A549 (cell line): Measurements from ENCODE around the gene ARIH2. TPM values are rescaled to one million over a fixed set of nuclear protein-coding genes. Genes with fewer than 3 reads are reported as not detected.

ENCODE experiments used
- ATAC-seq, 2 experiments: fragments of 200-7000 bp in 1 of 2; fragments of >200 bp in 1 of 2; cut with Nextera tagmentation in 1 of 2; cut with Tn5 transposase in 1 of 2; 3 replicates each; pipeline versions ENCODE4 v1.8.0 to v1.9.1; 2018 to 2020; ENCODE audit warnings: mild to moderate bottlenecking in 1 of 2, moderate library complexity in 1 of 2
- CTCF ChIA-PET: fragments of 300-600 bp; sonication (Branson Sonifier 250); formaldehyde crosslinking; extraction: SDS; loops from one replicate; lab custom pipeline; 2021; ENCODE audit warnings: antibody characterized with exemption, inconsistent platforms; lab: Yijun Ruan, JAX
- POLR2A ChIA-PET: fragments of 350-600 bp; formaldehyde crosslinking; extraction: SDS; loops from one replicate; lab custom pipeline; 2021; ENCODE audit warnings: antibody characterized with exemption, inconsistent platforms; lab: Yijun Ruan, JAX
- DNase-seq, 2 experiments: peaks; one replicate each; pipeline versions ENCODE4 v3.0.0 to v3.0.0-alpha.2; 2011 to 2016; ENCODE audit warnings: low read depth in 1 of 2, low spot score in 1 of 2
- FAIRE-seq: peaks from 2 replicates; lab custom pipeline; 2011; peaks lifted over from hg19 to GRCh38; lab: Jason Lieb, UNC
- H3K27ac ChIP-seq, 2 experiments: fragments of >200 bp; sonication (Bioruptor Twin); formaldehyde crosslinking; 3 replicates each; pipeline ENCODE4 v1.5.1; 2016 to 2017
- H3K4me1 ChIP-seq: fragments of >200 bp; sonication (Bioruptor Twin); formaldehyde crosslinking; 3 replicates; pipeline ENCODE4 v1.6.1; 2016
- H3K4me2 ChIP-seq: fragments of >200 bp; sonication (Bioruptor Twin); formaldehyde crosslinking; 3 replicates; pipeline ENCODE4 v1.6.1; 2016
- H3K4me3 ChIP-seq: fragments of >200 bp; sonication (Bioruptor Twin); formaldehyde crosslinking; 3 replicates; pipeline ENCODE4 v1.5.1; 2016
- H3K9me3 ChIP-seq: fragments of >200 bp; sonication (Bioruptor Twin); formaldehyde crosslinking; 3 replicates; pipeline ENCODE4 v1.6.1; 2016
- BHLHE40 ChIP-seq: IDR thresholded peaks from 2 replicates; pipeline ENCODE4 v1.6.1; 2012; ENCODE audit warnings: low read depth, low read length, inconsistent platforms
- CBX2 ChIP-seq: fragments of 200-600 bp; sonication (generic); IDR thresholded peaks from 2 replicates; pipeline ENCODE4 v1.6.1; 2016; ENCODE audit warnings: low read depth, mild to moderate bottlenecking, borderline replicate concordance
- CBX8 ChIP-seq: fragments of 200-600 bp; sonication (generic); IDR thresholded peaks from 2 replicates; pipeline ENCODE4 v1.6.1; 2016
- CEBPB ChIP-seq, 2 experiments: fragments of >200 bp in 1 of 2; sonication (Bioruptor Twin) in 1 of 2; formaldehyde crosslinking in 1 of 2; IDR thresholded peaks; 2 replicates each; pipeline ENCODE4 v1.6.1; 2012 to 2016
- CTCF ChIP-seq: fragments of >200 bp; sonication (Bioruptor Twin); formaldehyde crosslinking; IDR thresholded peaks from 3 replicates; pipeline ENCODE4 v1.5.1; 2016
- EHMT2 ChIP-seq: fragments of 200-600 bp; sonication (generic); IDR thresholded peaks from 2 replicates; pipeline ENCODE4 v1.6.1; 2016; ENCODE audit warnings: antibody characterized with exemption, low read depth, mild to moderate bottlenecking, moderate library complexity
- ELK1 ChIP-seq: fragments of 150-350 bp; IDR thresholded peaks from 2 replicates; pipeline ENCODE4 v1.6.1; 2014; ENCODE audit warnings: low read depth, mild to moderate bottlenecking, low read length
- EP300 ChIP-seq, 2 experiments: fragments of >200 bp; sonication (Bioruptor Twin); formaldehyde crosslinking; IDR thresholded peaks; 2 replicates in 1 of 2; 3 replicates in 1 of 2; pipeline ENCODE4 v1.6.1; 2016 to 2017
- FOSL2 ChIP-seq, 2 experiments: fragments of 450-650 bp in 1 of 2; fragments of >200 bp in 1 of 2; sonication (Bioruptor Twin) in 1 of 2; formaldehyde crosslinking; IDR thresholded peaks; 2 replicates each; pipeline versions ENCODE4 v1.5.0 to v1.6.1; 2016 to 2020; ENCODE audit warnings: mild to moderate bottlenecking in 1 of 2, moderate library complexity in 1 of 2
- HOXA7 ChIP-seq: fragments of 250-450 bp; sonication (Bioruptor Pico); IDR thresholded peaks from 2 replicates; pipeline ENCODE4 v1.5.0; 2020; ENCODE audit warnings: mild to moderate bottlenecking, moderate library complexity
- HOXB13 ChIP-seq: fragments of 250-450 bp; sonication (Bioruptor Pico); IDR thresholded peaks from 2 replicates; pipeline ENCODE4 v1.5.0; 2020; ENCODE audit warnings: low read depth, mild to moderate bottlenecking, moderate library complexity
- KDM1A ChIP-seq: fragments of 200-600 bp; sonication (generic); IDR thresholded peaks from 2 replicates; pipeline ENCODE4 v1.6.1; 2016; ENCODE audit warnings: low read depth, mild to moderate bottlenecking
- KDM5A ChIP-seq: fragments of 200-600 bp; sonication (generic); IDR thresholded peaks from 2 replicates; pipeline ENCODE4 v1.6.1; 2016; ENCODE audit warnings: antibody characterized with exemption, mild to moderate bottlenecking
- MAZ ChIP-seq: fragments of 150-350 bp; IDR thresholded peaks from 2 replicates; pipeline ENCODE4 v1.6.1; 2014; ENCODE audit warnings: antibody characterized with exemption, low read depth, low read length, borderline replicate concordance
- MYC ChIP-seq: IDR thresholded peaks from 2 replicates; pipeline ENCODE4 v1.6.1; 2012; ENCODE audit warnings: mild to moderate bottlenecking, inconsistent platforms, low read length, improper control_type of control experiment, borderline replicate concordance
- PBX3 ChIP-seq: IDR thresholded peaks from 2 replicates; pipeline ENCODE4 v1.6.1; 2012
- PHF8 ChIP-seq: fragments of 200-600 bp; sonication (generic); IDR thresholded peaks from 2 replicates; pipeline ENCODE4 v1.6.1; 2016; ENCODE audit warnings: low read depth, mild to moderate bottlenecking, antibody characterized with exemption, moderate library complexity, borderline replicate concordance
- RAD21 ChIP-seq, 2 experiments: fragments of >200 bp in 1 of 2; sonication (Bioruptor Twin) in 1 of 2; formaldehyde crosslinking in 1 of 2; IDR thresholded peaks in 1 of 2; conservative IDR thresholded peaks in 1 of 2; 2 replicates in 1 of 2; 3 replicates in 1 of 2; pipeline ENCODE4 v1.6.1; 2012 to 2018; ENCODE audit warnings: inconsistent platforms in 1 of 2
- RFX5 ChIP-seq: fragments of 450-650 bp; IDR thresholded peaks from 2 replicates; pipeline ENCODE4 v1.7.1; 2014; ENCODE audit warnings: antibody characterized with exemption, mild to moderate bottlenecking, moderate library complexity
- ZC3H11A ChIP-seq: fragments of 450-650 bp; IDR thresholded peaks from 2 replicates; pipeline ENCODE4 v1.6.1; 2014; ENCODE audit warnings: antibody characterized with exemption, mild to moderate bottlenecking
- ZFP36 ChIP-seq: fragments of 450-650 bp; IDR thresholded peaks from 2 replicates; pipeline ENCODE4 v1.6.1; 2014; ENCODE audit warnings: borderline replicate concordance; ENCODE audit not compliant: partially characterized antibody
- ZSCAN20 ChIP-seq: fragments of 250-450 bp; sonication (Bioruptor Pico); IDR thresholded peaks from 2 replicates; pipeline ENCODE4 v1.8.0; 2022; ENCODE audit warnings: mild to moderate bottlenecking, moderate library complexity
- WGBS: methylation state at CpG from one replicate; pipeline ENCODE4 v1.1.6; 2017; ENCODE audit errors: missing lambda C conversion rate; 5-methylcytosine and 5-hydroxymethylcytosine counted together
- polyA plus RNA-seq, 4 experiments: library from polyadenylated mRNA; depleted of rRNA in 3 of 4; stranded (reverse); fragments of >200 nt; fragmentation: RNase III in 1 of 4; extraction: RNeasy Plus Mini Kit Qiagen cat#74134 plus additional on column Dnase treatment in 1 of 4; gene quantifications; 2 replicates in 3 of 4; 3 replicates in 1 of 4; pipeline ENCODE4 v1.2.3, GENCODE V29; 2011 to 2017
- TF ChIP-seq, protein P1 (sequence below): fragments of 250-450 bp; sonication (Bioruptor Pico); IDR thresholded peaks from 2 replicates; pipeline ENCODE4 v1.5.0; 2021; ENCODE audit warnings: mild to moderate bottlenecking, moderate library complexity, borderline replicate concordance
- TF ChIP-seq, protein P2 (sequence below): fragments of 200-600 bp; sonication (generic); IDR thresholded peaks from 2 replicates; pipeline ENCODE4 v1.6.1; 2016; ENCODE audit warnings: antibody characterized with exemption, mild to moderate bottlenecking, moderate library complexity

Gene ARIH2
- polyA plus RNA-seq, 2 of the 4 experiments (the other 2 are of a cell fraction), result 52.4 to 88.8 TPM

DNA sequence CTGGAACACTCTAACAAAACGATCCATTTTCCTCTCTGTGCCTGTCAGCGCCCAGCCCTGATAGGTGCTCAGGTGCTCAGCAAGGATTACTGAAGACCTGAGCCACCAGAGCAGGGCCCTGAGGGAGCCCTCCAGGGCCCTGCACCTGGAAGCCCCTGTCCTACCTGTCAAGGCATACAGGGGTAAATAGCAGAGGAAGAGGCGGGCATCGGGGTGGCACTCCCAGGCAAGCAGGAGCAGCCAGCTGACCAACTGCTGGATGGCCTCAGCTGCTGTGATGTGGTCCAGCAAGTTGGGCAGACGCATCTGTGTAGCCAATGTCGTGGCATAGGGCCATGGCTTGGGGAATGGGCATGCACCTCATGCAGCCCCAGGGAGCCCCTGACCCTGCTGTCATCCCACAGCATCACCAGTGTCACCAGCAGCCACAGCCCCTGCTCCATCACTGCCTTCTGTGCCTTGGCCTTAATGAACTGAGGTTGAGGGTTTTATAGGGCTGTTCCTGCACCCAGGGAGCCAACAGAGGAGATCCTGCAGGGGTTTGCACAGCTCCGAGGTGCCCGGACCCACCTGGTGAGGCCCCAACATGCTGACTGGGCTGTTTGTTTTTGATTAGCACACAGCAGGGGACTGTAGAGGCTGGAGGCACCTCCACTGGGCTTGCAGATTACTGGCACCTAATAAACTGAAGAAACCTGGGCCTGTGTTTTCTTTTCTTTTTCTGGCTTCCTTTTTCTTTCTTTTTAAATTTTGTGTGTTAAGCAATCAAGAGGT lies 80.6 kb downstream of the ARIH2 start:
- WGBS, result 92% methylated on average over 7 of the region's 8 CpGs

DNA sequence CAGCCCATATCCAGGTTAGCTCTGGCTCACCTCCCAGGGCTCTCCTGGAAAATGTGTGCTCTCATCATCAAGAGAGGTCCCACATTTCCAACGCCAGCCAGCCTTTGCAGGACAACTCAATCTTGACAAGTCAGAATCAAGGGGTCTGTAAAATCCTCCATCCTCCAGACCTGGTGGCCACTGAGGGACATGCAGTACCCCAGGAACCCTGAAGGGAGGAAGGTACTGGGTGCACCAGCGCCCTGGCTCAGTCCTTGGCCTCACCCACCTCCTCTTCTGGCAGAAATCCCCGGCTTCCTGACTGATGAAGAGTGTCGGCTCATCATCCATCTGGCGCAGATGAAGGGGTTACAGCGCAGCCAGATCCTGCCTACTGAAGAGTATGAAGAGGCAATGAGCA lies 82.5 kb downstream of the ARIH2 start:
- 92% methylated on average over 3 of the region's 6 CpGs for WGBS
- Histone ChIP-seq H3K9me3 (no peaks in the 10 kb centered on the region), H3K4me3 (no peak overlapping the region), H3K27ac (peak overlapping the region in 1 of 2 experiments; percentile 52; a peak in 2 of 6 replicates), H3K4me1 (peaks cover 10% of the 10 kb centered on the region; the same call in 2 of the 3 replicates), H3K4me2 (no peak overlapping the region)
- ATAC-seq (peak in 1 of 2 experiments; percentile 57; a peak in 3 of 6 replicates), FAIRE-seq (no peak), DNase-seq (no peak)
- ChIA-PET POLR2A (interaction anchor here (1.0 kb wide), 1 partner anchor 12 kb away, joined by 3 read pairs; the partner anchor contains the start of gene P4HTM), CTCF (interaction anchor here (1.6 to 30.1 kb wide), 2 partner anchors 10 to 13 kb away, joined by 3 to 385 read pairs; partner anchors contain the start of gene P4HTM)
- no peak for TF ChIP-seq KDM1A
- no peak for TF ChIP-seq ZC3H11A
- no peak for TF ChIP-seq HOXB13 (CRISPR knock-in tag)
- no peak for TF ChIP-seq BHLHE40
- no peak for TF ChIP-seq PBX3
- TF ChIP-seq RFX5, result no peak
- no peak for TF ChIP-seq CEBPB (IDR thresholded peaks at IDR 0.05)
- TF ChIP-seq FOSL2 (IDR thresholded peaks at IDR 0.05), result no peak
- TF ChIP-seq FOSL2 (CRISPR knock-in tag; IDR thresholded peaks at IDR 0.05), result no peak
- TF ChIP-seq, protein P1, sequence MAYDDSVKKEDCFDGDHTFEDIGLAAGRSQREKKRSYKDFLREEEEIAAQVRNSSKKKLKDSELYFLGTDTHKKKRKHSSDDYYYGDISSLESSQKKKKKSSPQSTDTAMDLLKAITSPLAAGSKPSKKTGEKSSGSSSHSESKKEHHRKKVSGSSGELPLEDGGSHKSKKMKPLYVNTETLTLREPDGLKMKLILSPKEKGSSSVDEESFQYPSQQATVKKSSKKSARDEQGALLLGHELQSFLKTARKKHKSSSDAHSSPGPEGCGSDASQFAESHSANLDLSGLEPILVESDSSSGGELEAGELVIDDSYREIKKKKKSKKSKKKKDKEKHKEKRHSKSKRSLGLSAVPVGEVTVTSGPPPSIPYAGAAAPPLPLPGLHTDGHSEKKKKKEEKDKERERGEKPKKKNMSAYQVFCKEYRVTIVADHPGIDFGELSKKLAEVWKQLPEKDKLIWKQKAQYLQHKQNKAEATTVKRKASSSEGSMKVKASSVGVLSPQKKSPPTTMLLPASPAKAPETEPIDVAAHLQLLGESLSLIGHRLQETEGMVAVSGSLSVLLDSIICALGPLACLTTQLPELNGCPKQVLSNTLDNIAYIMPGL (CRISPR knock-in tag), result no peak
- TF ChIP-seq MAZ, result no peak
- no peak for TF ChIP-seq EP300 (IDR thresholded peaks at IDR 0.05)

More for the DNA sequence above, 80.6 kb downstream of the ARIH2 start:
- Histone ChIP-seq H3K27ac (no peak overlapping the region), H3K4me2 (no peak overlapping the region)
- FAIRE-seq (no peak), ATAC-seq (no peak), DNase-seq (no peak)
- CTCF ChIA-PET, result interaction anchor here (16.7 to 30.1 kb wide), 2 partner anchors 8 to 13 kb away, joined by 385 read pairs; partner anchors contain the start of genes DALRD3, NDUFAF3, P4HTM and WDR6
- TF ChIP-seq, protein P2, sequence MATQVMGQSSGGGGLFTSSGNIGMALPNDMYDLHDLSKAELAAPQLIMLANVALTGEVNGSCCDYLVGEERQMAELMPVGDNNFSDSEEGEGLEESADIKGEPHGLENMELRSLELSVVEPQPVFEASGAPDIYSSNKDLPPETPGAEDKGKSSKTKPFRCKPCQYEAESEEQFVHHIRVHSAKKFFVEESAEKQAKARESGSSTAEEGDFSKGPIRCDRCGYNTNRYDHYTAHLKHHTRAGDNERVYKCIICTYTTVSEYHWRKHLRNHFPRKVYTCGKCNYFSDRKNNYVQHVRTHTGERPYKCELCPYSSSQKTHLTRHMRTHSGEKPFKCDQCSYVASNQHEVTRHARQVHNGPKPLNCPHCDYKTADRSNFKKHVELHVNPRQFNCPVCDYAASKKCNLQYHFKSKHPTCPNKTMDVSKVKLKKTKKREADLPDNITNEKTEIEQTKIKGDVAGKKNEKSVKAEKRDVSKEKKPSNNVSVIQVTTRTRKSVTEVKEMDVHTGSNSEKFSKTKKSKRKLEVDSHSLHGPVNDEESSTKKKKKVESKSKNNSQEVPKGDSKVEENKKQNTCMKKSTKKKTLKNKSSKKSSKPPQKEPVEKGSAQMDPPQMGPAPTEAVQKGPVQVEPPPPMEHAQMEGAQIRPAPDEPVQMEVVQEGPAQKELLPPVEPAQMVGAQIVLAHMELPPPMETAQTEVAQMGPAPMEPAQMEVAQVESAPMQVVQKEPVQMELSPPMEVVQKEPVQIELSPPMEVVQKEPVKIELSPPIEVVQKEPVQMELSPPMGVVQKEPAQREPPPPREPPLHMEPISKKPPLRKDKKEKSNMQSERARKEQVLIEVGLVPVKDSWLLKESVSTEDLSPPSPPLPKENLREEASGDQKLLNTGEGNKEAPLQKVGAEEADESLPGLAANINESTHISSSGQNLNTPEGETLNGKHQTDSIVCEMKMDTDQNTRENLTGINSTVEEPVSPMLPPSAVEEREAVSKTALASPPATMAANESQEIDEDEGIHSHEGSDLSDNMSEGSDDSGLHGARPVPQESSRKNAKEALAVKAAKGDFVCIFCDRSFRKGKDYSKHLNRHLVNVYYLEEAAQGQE, result no peak
- no peak for TF ChIP-seq ZSCAN20 (CRISPR knock-in tag)
- no peak for TF ChIP-seq ZC3H11A
- TF ChIP-seq MAZ, result no peak
- TF ChIP-seq PHF8, result no peak
- no peak for TF ChIP-seq CBX2
- TF ChIP-seq KDM5A, result no peak
- no peak for TF ChIP-seq HOXA7 (CRISPR knock-in tag)
- no peak for TF ChIP-seq ELK1
- TF ChIP-seq ZFP36, result no peak
- no peak for TF ChIP-seq CBX8
- TF ChIP-seq MYC, result no peak
- TF ChIP-seq CTCF, result no peak
- TF ChIP-seq RAD21 (conservative IDR thresholded peaks at IDR 0.05 in 1 of 2, IDR thresholded peaks at IDR 0.05 in 1 of 2), result no peak
- no peak for TF ChIP-seq EHMT2
- TF ChIP-seq, all 56 proteins: peak for 0
- H3K4me1 ChIP-seq, result no peaks in the 10 kb centered on the region
- H3K9me3 ChIP-seq, result no peaks in the 10 kb centered on the region
- POLR2A ChIA-PET, result no interaction called here
- H3K4me3 ChIP-seq, result no peak overlapping the region
